Myocyte (in vitro differentiated cells): Measurements from ENCODE around the gene FTO. TPM values are rescaled to one million over a fixed set of nuclear protein-coding genes. Genes with fewer than 3 reads are reported as not detected.
"Not testable (repeated sequence)": the region's sequence is repeated elsewhere in the genome, so short reads cannot be mapped to it uniquely, and the experiment has no call there.

Experiments
- DNase-seq: peaks from one replicate; pipeline ENCODE4 v3.0.0-alpha.2; 2012; ENCODE audit warnings: low read depth
- total RNA-seq: library from RNA; depleted of rRNA; stranded (reverse); fragments of >200 nt; gene quantifications from 2 replicates; pipeline ENCODE4 v1.2.3, GENCODE V29; 2014

Gene FTO
- total RNA-seq, 1 donor from 2014 or later = 121 TPM

DNA sequence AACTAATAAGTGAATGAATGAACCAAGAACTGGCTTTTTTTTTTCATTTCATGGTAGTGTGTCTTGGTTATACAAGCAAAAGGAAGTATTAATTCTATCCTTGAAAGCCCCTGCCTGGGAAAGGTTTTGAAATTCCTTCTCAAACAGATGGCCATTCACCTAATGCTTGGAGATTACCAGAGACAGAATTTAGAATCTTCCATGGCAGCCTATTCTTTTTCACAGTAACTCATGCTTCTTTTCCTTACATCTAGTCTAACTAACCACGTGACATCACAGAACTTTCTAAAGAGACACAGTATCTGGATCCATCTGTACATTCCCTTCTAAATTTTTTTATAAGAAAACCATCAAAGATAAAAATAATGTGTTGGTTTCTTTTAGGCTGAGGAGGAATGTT is 151.6 kb downstream of the FTO start:
- DNase-seq = no peak

- no peak for DNase-seq
These were observed 156.1 kb downstream of the FTO start for GRCh38 chr16:53859995-53860540.

GRCh38 chr16:53863861-53864260 is 159.9 kb downstream of the FTO start:
- DNase-seq = no peak

DNA sequence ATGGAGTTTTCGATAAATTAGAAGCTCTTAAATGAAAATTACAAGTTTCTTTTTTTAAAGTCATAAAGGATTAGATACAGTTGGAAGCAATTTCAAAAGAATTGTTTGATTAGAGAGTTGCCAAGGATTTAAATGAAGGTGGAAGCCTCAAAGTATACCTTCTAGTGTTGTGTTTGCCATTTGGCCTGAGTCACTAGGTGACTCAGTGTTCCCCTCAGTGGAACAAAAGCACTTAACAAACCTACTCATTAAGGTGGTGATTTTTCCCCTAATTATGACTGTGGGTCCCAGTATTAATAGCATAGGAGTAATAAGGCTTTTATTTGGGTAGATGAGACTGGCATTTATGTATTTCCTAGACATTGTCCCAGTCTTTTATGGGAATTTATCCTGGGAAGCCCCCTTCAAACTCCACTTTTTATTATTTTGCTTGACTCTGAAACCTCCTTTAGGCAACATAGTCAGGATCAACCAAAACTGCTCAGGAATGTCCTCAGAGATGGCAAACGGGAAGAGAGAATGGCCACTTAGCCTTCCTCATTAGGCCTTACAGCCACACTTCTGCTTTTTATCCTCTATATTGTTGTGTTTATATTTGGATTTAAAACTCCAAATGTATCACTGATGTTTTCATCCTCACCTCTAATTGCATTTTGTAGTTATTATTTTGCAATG is 161.0 kb downstream of the FTO start:
- peak; percentile 17 for DNase-seq

GRCh38 chr16:53865494-53865863 is 161.5 kb downstream of the FTO start:
- peak; percentile 54 for DNase-seq

- no peak for DNase-seq
These were observed 162.6 kb downstream of the FTO start for GRCh38 chr16:53866520-53866919.

DNA sequence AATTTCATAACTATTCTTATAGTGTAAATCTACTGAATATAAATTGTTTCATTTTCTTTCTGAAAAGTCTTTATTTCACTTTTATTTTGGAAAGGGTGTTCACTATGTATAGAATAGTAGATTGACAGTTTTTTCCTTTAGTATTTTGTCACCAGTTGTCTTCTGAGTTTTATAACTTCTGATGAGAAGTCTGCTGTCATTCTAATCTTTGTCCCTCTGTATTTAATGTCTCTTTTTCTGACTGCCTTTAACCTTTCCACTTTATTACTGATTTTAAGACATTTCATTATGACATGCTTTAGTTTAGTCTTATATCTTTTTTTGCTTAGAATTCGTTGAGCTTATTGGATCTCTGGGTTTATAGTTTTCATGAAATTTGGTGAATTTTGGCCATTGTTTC is 166.9 kb downstream of the FTO start:
- DNase-seq = no peak

DNA sequence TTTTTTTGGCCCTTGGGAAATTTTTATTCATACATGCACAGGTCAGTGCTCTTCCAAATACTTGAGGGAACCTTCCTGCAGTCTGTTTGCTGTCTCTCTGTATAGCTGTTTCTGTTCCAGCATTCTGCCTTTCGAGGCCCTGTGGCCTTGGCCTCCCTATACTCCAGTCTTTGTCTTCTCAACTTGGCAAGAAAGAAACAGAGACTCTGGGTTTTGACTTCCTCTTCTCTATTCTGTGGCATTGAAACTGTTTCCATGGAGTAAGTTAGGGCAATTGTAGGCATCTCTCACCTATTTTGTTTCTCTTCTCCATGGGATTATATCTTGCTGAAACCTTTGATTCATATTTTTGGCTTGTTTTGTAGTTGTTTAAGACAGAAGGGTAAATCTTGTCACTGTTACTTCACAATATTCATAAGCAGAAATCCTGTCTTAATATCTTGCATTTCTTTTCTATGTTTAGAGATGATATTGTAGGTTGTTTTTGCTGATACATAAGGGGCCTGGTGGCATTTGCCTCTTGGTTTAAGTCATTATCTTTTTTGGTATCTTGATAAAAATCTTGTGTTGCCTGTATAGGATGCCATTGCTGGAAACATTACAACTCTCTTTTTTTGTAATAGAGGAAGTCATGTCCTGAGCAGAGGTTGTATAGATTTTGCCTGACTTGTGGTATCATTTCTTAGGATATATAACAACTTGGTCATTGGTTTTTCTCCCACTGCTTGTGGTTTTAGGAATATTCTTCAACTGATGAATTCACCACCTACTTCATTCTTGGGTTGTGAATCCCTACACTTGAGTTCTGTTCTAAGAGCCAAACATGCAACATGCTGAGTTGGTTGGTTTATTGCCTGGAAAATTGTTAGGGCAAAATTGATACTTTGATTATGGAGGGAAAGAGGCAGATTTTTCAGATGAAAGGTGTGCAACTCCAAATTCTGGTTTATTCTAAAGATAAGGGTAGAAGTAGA is 168.6 kb downstream of the FTO start:
- DNase-seq = peak; percentile 53

DNA sequence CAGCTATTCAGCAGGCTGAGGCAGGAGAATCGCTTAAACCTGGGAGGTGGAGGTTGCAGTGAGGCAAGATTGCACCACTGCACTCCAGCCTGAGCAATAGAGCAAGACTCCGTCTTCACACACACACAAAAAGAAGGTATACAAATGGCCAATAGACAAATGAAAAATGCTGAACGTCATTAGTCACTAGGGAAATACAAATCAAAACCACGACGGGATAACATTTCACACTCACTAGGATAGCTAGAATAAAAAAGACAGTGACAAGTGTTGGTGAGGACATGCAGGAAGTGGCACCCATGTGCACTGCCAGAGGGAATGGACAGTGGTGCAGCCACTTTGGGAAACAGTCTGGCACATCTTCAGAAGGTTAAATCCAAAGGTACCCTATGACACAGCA is 172.9 kb downstream of the FTO start:
- DNase-seq = peak; percentile 54

DNA sequence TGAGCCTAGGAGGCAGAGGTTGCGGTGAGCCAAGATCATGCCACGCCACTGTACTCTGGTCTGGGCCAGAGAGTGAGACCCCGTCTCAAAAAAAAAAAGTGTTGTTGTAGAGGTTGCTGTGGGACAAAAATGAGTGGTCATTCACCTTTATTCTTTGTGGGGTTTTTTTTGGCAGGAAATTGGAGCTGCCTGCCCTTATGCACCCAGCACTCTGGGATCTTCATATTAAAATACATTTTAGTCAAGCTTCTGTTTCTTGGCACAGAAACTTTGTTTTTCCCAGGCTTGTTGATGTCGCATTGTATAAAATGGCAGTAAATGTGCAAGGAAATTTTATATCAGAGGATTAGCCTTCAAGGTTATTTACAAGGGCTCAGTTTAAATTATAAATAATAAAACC is 174.3 kb downstream of the FTO start:
- DNase-seq = no peak

GRCh38 chr16:53881371-53881770 is 177.4 kb downstream of the FTO start:
- no peak for DNase-seq

DNA sequence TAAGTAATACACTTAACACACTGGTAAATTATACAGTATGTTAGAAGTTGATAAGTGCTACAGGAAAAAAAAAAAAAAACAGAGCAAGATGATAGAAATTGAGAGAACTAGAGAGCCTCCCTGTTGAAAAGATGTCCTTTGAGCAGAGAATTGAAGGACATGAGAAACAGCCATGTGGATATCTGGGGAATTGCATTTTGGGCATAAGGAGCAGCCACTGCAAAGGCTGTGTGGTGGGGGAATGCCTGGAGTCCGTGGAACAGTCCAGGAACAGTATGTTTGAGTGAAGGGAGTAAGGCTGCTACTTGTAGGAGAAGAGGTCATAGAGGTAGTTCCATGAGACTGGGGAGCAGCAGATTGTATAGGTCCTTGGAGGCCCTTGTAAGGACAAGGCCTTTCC is 178.4 kb downstream of the FTO start:
- no peak for DNase-seq

GRCh38 chr16:53884748-53885147 is 180.8 kb downstream of the FTO start:
- no peak for DNase-seq

DNA sequence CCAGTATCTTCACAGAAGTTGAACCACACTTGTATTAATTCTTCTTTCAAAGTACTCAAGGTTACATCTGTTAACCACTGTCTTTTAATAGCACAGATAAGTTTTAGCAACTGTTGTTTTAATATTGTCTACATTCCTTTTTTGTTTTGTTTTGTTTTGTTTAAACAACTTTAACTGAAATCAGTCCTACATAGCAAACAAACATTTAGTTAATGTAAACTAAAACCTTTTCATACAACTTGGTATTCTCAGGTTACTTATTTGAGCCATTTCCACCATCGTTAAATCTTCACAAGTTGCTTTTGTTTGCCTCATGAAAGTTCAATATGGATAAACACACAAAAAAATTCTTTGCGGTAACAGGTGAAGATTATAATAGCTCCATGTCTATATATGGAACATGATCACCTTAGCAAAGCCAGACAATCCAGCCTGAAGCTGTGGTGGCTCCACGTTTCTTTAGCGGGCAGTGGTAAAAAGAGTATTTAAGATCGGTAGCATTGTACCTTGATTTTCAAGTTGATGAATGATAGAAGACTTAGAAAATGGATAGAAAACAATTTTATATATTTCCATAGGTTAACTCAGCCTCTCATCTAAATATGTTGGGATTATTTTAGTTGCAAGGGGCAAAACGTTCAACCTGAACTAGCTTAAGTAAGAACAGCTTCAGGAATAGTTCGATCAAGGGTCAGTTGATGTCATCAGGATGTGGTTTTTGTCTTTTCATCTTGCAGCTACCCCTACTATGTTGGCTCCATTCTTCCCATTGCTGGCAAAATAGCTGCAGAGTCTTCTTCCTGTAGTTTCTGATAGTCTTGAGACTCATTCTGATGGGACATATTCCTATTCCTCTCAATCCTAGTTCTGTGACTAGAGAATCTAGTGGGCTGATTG is 182.8 kb downstream of the FTO start:
- DNase-seq = no peak

DNA sequence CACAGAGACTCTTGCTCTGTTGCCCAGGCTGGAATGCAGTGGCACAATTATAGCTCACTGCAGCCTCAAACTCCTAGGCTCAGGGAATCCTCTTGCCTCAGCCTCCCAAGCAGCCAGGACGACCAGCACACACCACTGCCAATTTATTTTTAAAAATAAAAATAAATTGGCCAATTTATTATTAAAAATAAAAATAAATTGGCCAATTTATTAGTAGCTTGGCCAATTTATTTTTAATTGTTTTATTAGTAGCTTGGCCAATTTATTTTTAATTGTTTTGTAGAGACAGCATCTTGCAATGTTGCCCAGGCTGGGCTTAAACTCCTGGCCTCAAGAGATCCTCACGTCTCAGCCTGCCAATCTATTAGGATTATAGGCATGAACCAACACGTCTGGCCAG is 184.3 kb downstream of the FTO start:
- DNase-seq = no peak

- DNase-seq = not testable (repeated sequence)
These were observed 186.9 kb downstream of the FTO start for GRCh38 chr16:53890877-53891276.

DNA sequence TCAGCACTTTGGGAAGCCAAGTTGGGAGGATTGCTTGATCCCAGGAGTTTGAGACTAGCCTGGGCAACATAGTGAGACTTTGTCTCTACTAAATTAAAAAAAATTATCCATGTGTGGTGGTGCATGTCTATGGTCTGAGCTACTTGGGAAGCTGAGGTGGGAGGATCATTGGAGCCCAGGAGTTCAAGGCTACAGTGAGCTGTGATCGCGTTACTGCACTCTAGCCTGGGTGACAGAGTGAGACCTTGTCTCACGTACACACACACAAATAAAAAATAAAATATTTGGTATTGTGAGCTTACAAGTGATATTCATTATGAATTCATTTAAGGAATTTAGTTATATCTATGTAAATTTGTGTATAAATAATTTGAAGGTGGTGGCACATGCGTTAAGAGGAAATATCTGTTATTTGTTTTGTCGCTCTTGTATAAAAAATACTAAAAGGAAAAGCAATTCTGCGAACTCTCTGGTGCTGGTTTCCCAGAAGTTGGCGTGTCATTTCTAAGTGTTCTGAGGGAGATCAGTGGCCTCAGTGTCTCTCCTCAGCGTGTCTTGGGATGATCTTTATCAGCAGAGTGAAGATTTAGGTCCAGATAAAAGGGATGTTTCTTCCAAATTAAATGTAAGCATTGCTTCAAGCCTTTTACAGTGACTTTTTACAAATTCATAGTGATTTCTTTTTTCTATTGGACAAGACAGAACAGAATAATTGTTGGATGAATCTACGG is 187.6 kb downstream of the FTO start:
- no peak for DNase-seq

GRCh38 chr16:53892155-53892554 is 188.2 kb downstream of the FTO start:
- peak; percentile 76 for DNase-seq

GRCh38 chr16:53893731-53894435 is 189.9 kb downstream of the FTO start:
- peak; percentile 45 for DNase-seq

GRCh38 chr16:53894686-53895085 is 190.7 kb downstream of the FTO start:
- no peak for DNase-seq
